Measurements from ENCODE around the gene MYO1A.
A peak's percentile ranks its signal among the peaks of the same experiment; 100 is the strongest.

MYO1A gene

GRCh38 chr12:57087691-57088353 is 37.9 kb upstream of the MYO1A start:
- peaks cover 11% of the 10 kb centered on the region for H3K36me3 ChIP-seq
- TF ChIP-seq CTCF (IDR thresholded peaks at IDR 0.05; ENCODE audit: low read depth, low read length): 0 out of 2 replicates have a peak, but pooled peaks have one; percentile 3
- H3K4me3 ChIP-seq (ENCODE audit: low read depth, low read length): peak overlapping the region; percentile 90
- peaks cover 14% of the 10 kb centered on the region for H3K4me1 ChIP-seq
- no peaks in the 10 kb centered on the region for H3K9me3 ChIP-seq
- H3K27me3 ChIP-seq: no peaks in the 10 kb centered on the region
- DNase-seq: peak; percentile 72

- Histone ChIP-seq H3K27me3 (no peaks in the 10 kb centered on the region), H3K4me1 (peaks cover 14% of the 10 kb centered on the region), H3K4me3 (ENCODE audit: low read depth, low read length) (peak overlapping the region; percentile 90), H3K36me3 (peaks cover 5% of the 10 kb centered on the region; the same call in 1 of the 2 replicates), H3K9me3 (no peaks in the 10 kb centered on the region)
- TF ChIP-seq CTCF (IDR thresholded peaks at IDR 0.05; ENCODE audit: low read depth, low read length): no peak
- peak; percentile 70 for DNase-seq
These were observed 37.2 kb upstream of the MYO1A start for GRCh38 chr12:57087010-57087690.

- peak; percentile 74 for DNase-seq
- no peaks in the 10 kb centered on the region for H3K27me3 ChIP-seq
- H3K36me3 ChIP-seq: no peaks in the 10 kb centered on the region
- H3K4me3 ChIP-seq (ENCODE audit: low read depth, low read length): peak overlapping the region; percentile 90
- peaks cover 14% of the 10 kb centered on the region for H3K4me1 ChIP-seq
- H3K9me3 ChIP-seq: no peaks in the 10 kb centered on the region
- TF ChIP-seq CTCF (IDR thresholded peaks at IDR 0.05; ENCODE audit: low read depth, low read length): peak; percentile 43
These were observed 36.6 kb upstream of the MYO1A start for GRCh38 chr12:57086493-57087009.

- Histone ChIP-seq H3K27me3 (no peaks in the 10 kb centered on the region), H3K36me3 (no peaks in the 10 kb centered on the region), H3K4me1 (peaks cover 14% of the 10 kb centered on the region), H3K9me3 (no peaks in the 10 kb centered on the region), H3K4me3 (ENCODE audit: low read depth, low read length) (peak overlapping the region; percentile 90)
- no peak for TF ChIP-seq CTCF (IDR thresholded peaks at IDR 0.05; ENCODE audit: low read depth, low read length)
- peak; percentile 52 for DNase-seq
These were observed 36.1 kb upstream of the MYO1A start for GRCh38 chr12:57085999-57086492.

GRCh38 chr12:57080855-57081254 is 30.9 kb upstream of the MYO1A start:
- Histone ChIP-seq H3K9me3 (no peaks in the 10 kb centered on the region), H3K27me3 (no peaks in the 10 kb centered on the region), H3K36me3 (no peaks in the 10 kb centered on the region), H3K4me1 (peaks cover 6% of the 10 kb centered on the region), H3K4me3 (ENCODE audit: low read depth, low read length) (no peak overlapping the region)
- no peak for TF ChIP-seq CTCF (IDR thresholded peaks at IDR 0.05; ENCODE audit: low read depth, low read length)
- DNase-seq: no peak

- Histone ChIP-seq H3K4me1 (no peaks in the 10 kb centered on the region), H3K4me3 (ENCODE audit: low read depth, low read length) (no peak overlapping the region), H3K9me3 (no peaks in the 10 kb centered on the region), H3K36me3 (no peaks in the 10 kb centered on the region), H3K27me3 (no peaks in the 10 kb centered on the region)
- no peak for TF ChIP-seq CTCF (IDR thresholded peaks at IDR 0.05; ENCODE audit: low read depth, low read length)
- no peak for DNase-seq
These were observed 29.9 kb upstream of the MYO1A start for GRCh38 chr12:57079821-57080220.
